ENCODE results near the gene ZRANB3.
"Not testable (repeated sequence)": the region's sequence is repeated elsewhere in the genome, so short reads cannot be mapped to it uniquely, and the experiment has no call there.

ZRANB3 gene

DNA sequence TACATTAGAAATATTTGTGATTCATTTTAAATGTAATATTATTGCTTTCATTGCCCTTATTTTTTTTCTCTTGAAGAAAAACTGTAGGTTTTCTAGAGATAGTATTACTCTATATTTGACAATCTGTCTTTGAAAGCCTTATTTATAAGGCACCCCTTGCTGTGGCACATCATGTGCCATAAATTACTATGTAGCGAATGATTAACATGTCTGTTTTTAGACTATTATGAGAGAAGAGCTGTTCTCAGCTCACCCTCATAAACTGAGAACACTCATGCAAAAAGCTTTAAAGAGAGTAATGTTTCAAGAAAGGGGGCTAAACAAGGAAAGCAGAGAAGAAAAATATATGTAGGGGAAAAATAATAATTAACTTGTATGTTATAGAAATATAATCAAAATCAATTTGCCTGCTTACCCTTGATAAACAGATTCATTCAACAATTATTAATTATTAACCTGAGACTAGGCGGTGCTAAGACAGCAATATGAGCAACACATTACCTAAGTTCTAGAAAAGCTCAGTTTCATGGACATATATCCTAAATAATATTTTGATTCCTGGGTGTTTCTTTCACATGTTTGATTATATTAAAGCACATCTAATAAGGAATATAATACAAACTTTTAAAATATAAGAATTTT is 409.9 kb downstream of the ZRANB3 start:
- no peak for DNase-seq

DNA sequence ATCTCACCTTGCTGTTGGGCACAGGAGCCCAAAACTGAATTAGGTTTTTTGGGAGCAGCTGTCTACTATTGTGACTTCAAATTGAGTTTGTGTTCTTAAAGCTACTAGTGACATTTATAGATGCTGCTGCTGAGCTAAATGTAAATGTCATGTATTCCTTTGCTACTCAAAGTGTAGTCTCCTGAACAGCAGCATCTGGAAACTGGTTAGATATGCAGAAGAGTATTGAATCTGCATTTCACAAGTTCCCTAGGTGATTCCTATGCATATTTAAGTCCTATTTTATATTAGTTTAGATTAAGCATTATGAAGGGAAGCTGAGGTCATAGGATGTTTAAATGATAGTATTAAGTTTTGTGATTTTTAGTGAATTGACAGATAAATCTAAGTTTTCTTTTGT is 411.4 kb downstream of the ZRANB3 start:
- no peak for DNase-seq

DNA sequence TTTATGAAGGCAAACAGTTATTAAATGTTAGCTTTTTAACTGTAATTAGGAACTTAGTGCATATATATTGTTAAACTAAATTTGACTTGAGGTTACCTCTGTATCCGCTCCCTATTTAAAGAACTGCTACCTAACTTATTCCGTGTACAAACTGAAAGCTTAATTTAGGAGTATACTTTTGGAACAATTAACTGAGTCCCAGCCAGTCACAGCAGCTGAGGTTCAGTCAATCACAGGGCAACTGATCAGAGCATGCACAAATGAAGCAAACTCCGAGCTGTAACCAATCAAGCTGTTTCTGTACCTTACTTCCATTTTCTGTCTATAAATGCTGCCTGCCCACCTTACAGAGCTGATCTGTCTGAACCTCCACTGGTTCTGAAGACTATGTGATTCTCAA is 417.7 kb downstream of the ZRANB3 start:
- DNase-seq: no peak

DNA sequence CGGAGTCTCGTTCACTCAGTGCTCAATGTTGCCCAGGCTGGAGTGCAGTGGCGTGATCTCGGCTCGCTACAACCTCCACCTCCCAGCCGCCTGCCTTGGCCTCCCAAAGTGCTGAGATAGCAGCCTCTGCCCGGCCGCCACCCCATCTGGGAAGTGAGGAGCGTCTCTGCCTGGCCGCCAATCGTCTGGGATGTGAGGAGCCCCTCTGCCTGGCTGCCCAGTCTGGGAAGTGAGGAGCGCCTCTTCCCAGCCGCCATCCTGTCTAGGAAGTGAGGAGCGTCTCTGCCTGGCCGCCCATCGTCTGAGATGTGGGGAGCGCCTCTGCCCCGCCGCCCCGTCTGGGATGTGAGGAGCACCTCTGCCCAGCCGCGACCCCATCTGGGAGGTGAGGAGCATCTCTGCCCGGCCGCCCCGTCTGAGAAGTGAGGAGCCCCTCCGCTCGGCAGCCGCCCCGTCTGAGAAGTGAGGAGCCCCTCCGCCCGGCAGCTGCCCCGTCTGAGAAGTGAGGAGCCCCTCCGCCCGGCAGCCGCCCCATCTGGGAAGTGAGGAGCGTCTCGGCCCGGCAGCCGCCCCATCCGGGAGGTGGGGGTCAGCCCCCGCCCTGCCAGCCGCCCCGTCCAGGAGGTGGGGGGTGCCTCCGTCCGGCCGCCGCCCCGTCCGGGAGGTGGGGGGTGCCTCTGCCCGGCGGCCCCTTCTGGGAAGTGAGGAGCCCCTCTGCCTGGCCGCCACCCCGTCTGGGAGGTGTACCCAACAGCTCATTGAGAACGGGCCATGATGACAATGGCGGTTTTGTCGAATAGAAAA is 425.3 kb downstream of the ZRANB3 start:
- DNase-seq: not testable (repeated sequence)

DNA sequence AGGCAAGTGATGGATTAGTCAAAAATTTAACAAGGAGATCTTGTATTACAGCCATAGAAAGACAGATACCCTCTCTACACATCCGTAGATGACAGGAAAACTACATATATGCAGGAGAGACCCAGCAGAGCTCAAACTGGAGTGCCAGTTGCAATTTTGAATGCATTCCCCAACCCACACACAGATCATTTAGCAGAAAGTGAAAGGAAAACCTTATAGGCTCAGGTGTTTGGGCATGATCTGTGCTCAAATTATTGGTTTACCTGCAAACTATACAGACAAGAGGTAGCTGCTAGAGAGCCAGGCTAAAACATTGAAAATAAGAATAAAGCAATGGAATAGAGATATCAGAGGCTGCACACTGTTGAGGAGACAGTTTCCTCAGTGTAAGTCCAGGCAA is 427.2 kb downstream of the ZRANB3 start:
- DNase-seq: no peak

DNA sequence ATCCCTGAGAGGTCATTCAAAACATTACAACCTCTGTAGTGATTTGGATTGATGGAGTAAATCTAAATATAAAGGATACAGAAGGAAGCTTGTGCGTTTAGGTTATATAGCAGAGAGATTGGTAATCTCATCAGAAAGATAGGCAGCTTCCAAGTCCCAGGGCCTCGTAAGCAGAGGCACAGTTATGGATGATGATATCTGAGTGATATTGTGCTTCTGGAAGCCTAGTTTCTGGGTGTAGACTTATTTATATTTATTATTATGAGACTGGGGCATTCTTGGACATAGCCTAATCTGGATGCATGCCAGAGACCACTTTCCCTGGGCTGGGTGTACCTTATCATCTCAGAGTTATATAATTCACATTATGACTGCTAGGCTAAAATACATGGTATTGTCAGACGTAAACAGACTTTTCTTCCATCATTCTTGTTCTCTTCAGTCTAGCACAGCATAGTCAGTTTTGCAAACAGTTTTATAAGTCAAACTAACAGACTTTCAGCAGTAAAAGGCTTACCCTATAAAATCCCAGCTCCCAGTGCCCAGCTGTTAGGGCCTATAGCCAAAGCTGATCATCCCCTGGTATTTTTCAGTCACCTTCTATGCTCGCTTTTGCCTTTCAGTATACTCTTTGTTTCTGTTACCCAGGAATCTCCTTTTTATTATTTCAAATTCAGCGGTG is 431.1 kb downstream of the ZRANB3 start:
- no peak for DNase-seq

DNA sequence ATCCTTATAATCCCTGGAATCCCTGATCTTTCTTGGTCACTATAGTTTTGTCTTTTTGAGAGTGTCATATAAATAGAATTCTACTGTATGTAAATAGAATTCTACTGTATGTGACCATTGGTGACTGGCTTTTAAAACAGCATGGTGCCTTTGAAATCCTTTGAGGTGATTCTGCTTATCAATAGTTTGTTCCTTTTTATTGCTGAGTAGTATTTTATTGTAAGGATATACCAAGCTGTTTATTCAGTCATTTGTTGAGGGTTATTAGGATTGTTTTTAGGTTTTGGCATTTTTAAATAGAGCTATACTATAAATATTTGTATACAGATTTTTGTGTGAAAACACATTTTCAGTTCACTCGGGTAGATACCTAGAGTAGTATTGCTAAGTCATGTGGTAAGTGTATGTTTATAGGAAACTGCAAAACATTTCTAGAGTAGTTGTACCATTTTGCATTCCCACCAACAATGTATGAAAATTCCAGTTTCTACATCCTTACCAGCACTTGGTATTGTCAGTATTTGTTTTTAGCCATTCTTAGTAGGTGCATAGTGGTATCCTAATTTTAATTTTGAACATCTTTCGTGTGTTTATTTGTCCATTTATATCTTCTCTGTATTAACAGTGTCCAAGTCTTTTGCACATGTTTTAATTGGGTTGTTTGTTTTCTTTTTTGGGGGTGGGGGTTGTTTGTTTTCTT is 433.3 kb downstream of the ZRANB3 start:
- DNase-seq: no peak

DNA sequence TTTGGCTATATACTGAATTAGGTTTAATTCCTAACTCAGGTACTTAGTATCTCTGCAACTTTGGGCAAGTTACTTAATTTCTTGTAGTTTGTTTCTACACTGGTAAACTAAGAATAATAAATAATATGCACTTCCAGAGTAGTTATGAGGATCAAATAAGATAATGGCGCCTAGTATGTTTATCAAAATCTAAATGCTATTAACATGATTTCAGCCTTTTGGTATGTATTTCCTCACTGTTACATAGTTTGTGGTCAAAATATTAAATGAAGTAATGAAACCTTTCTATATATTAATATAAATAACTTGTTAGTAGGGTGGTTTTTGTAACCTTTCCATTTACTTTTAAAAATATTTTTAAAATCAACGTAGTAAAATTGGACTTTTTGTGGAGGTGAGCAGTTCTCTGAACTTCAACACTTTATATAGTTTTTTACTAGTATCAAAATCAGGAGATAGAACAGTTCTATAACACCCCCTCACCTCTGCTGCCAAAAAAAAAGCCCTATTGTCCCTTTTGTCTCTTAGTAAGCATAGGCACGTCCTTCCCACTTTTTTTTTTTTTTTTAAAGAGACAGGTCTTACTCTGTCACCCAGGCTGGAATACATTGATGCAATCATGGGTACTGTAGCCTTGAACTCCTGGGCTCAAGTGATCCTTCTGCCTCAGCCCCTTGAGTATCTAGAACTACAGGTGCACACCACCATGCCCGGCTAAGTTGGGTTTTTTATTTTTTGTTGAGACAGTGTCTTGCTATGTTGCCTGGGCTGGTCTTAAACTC is 434.2 kb downstream of the ZRANB3 start:
- DNase-seq: no peak

DNA sequence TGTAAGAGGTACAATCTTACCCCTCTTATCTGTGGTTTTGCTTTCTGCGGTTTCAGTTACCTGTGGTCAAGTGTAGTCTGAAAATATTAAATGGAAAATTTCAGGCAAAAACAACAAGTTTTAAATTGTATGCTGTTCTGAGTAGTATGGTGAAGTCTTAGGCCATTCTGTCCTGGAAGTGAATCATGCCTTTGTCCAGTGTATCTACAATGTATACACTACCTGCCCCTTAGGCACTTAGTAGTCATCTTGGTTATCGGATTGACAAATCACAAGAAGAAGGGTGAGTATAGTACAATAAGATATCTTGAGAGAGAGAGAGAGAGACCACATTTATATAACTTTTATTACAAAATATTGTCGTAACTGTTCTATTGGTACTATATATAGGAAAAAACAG is 435.4 kb downstream of the ZRANB3 start:
- DNase-seq: no peak

DNA sequence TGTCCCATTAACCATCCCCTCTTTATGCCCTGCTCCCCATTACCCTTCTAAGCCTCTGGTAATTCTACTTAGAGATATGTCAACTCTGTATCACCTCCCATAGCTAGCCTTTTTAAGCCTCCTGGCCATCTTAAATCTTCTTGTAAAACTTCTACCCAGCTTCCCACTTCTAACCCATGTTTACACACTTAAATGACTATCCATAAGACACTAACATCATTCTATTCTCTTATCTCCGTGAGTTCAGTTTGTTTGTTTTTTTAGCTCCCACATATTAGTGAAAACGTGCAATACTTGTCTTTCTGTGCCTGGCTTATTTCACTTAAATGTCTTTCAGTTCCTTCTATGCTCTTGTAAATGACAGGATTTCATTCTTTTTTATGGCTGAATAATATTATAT is 436.5 kb downstream of the ZRANB3 start:
- no peak for DNase-seq

DNA sequence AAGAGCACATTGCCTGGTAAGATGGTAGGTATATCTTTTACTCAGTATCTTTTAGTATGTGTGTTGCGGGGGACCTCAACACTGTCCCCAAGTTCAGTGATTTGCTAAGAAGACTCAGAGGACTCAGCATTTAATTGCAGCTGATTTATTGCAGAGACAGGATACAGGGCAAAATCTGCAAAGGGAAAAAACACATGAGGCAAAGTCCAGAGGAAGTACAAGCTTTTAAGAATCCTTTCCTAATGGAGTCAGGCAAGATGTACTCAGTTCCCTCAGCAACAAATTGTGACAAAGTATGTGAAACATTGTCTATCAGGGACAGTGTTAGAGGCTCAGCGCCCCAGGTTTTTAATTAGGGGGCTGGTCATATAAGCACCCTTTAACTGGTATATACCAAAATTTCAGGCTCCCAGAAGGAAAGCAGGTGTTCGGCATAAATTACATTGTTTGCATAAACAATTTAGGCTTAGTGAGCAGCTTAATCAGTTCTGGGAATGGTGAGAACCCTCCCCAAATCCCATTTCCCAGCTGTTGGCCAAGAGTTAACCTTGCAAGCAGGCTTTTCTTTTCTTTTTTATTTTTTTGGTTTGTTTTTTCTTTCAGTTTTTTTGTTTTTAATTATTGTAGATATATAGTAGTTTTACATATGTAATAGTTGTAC is 437.2 kb downstream of the ZRANB3 start:
- DNase-seq: no peak

DNA sequence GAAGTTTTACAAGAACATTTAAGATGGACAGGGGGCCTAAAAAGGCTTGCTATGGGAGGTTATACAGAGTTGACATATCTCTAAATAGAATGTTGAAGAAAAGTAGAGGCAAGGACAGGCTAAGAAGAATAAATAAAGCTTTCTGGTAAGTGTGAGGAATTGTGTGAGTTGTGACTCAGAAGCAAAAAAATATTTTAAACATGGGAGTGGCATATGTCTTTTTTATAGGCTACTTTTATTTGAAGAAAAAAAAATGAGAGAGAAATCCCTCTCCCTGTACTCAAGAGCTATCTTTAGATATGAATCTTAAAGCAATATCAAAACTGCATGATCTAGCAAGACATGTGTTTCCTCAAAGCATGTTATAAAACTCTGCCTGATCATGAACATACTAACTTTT is 437.8 kb downstream of the ZRANB3 start:
- DNase-seq: no peak

DNA sequence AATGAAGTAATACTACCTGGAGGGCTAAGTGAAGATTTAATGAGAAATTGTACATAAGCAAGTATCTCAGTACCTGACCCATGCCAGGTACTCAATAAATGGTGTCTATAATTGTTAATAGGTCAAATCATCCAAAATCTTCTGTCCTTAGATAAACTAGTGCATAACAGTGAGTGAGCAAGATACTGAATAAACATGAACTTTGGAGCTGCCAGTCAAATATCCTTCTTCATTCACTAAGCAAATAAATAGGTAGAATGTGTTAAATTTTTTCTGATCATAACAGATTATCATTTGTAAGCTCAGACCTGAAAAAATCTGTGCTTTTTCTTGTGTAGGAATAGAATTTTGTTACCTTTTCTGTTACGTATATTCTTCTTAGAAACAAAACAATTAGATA is 439.3 kb downstream of the ZRANB3 start:
- no peak for DNase-seq

DNA sequence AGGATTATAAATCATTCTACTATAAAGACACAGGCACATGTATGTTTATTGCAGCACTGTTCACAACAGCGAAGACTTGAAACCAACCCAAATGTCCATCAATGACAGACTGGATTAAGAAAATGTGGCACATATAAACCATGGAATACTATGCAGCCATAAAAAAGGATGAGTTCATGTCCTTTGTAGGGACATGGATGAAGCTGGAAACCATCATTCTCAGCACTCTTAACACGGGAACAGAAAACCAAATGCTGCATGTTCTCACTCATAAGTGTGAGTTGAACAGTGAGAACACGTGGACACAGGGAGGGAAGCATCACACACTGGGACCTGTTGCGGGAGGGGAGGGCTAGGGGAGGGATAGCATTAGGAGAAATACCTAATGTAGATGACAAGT is 441.4 kb downstream of the ZRANB3 start:
- not testable (repeated sequence) for DNase-seq
